Measurements from ENCODE around the gene ELF1. TPM values are rescaled to one million over a fixed set of nuclear protein-coding genes. Genes with fewer than 3 reads are reported as not detected.

Gene ELF1
- total and polyA plus RNA-seq, 10 of the 15 experiments (the other 5 are each of a cell fraction or from before 2014, with no cell fraction given) = 43.3 to 97.6 (median 55.7) TPM

DNA sequence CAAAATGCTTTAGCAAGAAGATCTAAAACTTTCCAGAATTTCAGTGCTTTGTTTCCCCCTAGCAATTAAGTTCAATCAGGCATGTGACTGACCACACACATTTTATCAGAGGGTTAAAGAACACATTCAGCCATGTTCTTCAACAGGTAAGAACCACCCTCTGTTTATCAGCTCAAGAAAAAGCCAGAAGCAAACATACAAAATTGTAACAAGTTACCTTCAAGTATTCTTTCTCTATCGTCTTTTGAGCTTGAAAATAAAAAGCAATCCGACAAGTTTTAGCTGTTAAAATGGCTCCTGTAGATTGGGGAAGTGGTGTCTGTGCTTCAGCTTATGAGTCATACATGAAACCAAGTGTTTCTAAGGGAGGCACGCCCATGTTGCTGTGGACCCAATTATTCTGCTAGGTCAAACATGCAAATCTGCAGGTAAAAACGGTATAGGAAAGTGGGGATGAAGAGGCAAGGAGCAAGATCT lies at the start of gene ELF1 (continued):
- TF ChIP-seq, protein P1, sequence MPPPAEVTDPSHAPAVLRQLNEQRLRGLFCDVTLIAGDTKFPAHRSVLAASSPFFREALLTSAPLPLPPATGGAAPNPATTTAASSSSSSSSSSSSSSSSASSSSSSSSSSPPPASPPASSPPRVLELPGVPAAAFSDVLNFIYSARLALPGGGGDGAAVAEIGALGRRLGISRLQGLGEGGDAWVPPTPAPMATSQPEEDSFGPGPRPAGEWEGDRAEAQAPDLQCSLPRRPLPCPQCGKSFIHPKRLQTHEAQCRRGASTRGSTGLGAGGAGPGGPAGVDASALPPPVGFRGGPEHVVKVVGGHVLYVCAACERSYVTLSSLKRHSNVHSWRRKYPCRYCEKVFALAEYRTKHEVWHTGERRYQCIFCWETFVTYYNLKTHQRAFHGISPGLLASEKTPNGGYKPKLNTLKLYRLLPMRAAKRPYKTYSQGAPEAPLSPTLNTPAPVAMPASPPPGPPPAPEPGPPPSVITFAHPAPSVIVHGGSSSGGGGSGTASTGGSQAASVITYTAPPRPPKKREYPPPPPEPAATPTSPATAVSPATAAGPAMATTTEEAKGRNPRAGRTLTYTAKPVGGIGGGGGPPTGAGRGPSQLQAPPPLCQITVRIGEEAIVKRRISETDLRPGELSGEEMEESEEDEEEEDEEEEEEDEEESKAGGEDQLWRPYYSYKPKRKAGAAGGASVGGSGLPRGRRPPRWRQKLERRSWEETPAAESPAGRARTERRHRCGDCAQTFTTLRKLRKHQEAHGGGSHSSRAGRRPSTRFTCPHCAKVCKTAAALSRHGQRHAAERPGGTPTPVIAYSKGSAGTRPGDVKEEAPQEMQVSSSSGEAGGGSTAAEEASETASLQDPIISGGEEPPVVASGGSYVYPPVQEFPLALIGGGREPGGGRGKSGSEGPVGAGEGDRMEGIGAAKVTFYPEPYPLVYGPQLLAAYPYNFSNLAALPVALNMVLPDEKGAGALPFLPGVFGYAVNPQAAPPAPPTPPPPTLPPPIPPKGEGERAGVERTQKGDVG (CRISPR knock-in tag; IDR thresholded peaks at IDR 0.05) = no peak
- TF ChIP-seq CUX1 (IDR thresholded peaks at IDR 0.05; ENCODE audit: insufficient replicate concordance, low read depth, low read length) (no peak), IRF5 (IDR thresholded peaks at IDR 0.05; ENCODE audit: borderline replicate concordance) (no peak), RB1 (IDR thresholded peaks at IDR 0.05; ENCODE audit: borderline replicate concordance) (peak; percentile 56; the same call in 1 of the 2 replicates), CHD2 (IDR thresholded peaks at IDR 0.05; ENCODE audit: borderline replicate concordance, low read depth, low read length) (0 out of 2 replicates have a peak, but pooled peaks have one; percentile 64), GABPA (IDR thresholded peaks at IDR 0.05; ENCODE audit: low read depth) (no peak), PML (IDR thresholded peaks at IDR 0.05; ENCODE audit: low read length) (peak; percentile 90), IKZF2 (IDR thresholded peaks at IDR 0.05) (peak; percentile 69 to 76; a peak in 2 of 4 replicates), ZBED1 (IDR thresholded peaks at IDR 0.05; ENCODE audit: borderline replicate concordance) (peak; percentile 70; the same call in 1 of the 2 replicates), ZNF687 (IDR thresholded peaks at IDR 0.05) (peak; percentile 65; the same call in 1 of the 2 replicates), NKRF (conservative IDR thresholded peaks at IDR 0.05) (0 out of 2 replicates have a peak, but pooled peaks have one; percentile 58), NBN (IDR thresholded peaks at IDR 0.05) (peak; percentile 88; the same call in 1 of the 2 replicates), CBX5 (IDR thresholded peaks at IDR 0.05; ENCODE audit: low read depth) (0 out of 2 replicates have a peak, but pooled peaks have one; percentile 73)
